Activated CD4-positive, alpha-beta T cell treated with anti-CD3 and anti-CD28 coated beads, Interleukin-2, amount 50 U/mL, for 24 hours (primary cell): ENCODE data around the gene PANX2.

Experiments used
- DNase-seq, 2 donors: peaks; one replicate each; pipeline ENCODE4 v3.0.0-alpha.2; 2020; ENCODE audit warnings: low read depth in 1 of 2, low spot score in 1 of 2

Gene PANX2

DNA sequence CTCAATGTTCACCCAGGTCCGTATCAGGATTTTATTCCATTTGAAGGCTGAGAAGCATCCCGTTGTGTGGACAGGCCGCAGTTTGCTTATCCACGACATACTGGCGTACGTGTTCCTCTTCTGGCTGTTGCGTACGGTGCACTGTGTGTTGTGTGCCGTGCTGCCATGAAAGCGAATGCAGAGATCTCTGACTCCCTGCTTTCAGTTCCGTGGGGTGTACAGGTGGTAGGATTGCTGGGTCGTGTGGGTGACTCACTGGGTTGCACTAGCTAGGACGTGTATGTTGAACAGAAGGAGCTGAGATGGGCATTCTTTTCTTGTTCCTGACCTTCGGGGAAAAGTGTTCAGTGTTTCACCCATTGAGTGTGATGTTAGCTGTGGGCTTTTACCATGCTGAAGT is 40.6 kb downstream of the PANX2 start:
- no peak for DNase-seq

DNA sequence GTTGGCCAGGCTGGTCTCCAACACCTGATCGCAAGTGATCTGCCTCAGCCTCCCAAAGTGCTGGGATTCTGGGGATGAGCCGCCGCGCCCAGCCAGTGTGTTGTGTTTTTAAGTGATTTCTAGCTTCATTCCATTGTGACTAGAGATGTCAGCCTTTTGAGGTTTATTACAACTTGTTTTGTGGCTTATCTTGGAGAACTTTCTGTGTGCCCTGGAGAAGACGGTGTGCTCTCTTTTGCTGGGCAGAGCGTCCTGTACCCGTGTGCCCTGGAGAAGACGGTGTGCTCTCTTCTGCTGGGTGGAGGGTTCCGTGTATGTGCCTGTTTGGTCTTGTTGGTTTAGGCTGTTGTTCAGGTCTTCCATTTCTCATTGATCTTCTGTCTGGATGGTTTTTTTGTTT is 42.7 kb downstream of the PANX2 start:
- no peak for DNase-seq

DNA sequence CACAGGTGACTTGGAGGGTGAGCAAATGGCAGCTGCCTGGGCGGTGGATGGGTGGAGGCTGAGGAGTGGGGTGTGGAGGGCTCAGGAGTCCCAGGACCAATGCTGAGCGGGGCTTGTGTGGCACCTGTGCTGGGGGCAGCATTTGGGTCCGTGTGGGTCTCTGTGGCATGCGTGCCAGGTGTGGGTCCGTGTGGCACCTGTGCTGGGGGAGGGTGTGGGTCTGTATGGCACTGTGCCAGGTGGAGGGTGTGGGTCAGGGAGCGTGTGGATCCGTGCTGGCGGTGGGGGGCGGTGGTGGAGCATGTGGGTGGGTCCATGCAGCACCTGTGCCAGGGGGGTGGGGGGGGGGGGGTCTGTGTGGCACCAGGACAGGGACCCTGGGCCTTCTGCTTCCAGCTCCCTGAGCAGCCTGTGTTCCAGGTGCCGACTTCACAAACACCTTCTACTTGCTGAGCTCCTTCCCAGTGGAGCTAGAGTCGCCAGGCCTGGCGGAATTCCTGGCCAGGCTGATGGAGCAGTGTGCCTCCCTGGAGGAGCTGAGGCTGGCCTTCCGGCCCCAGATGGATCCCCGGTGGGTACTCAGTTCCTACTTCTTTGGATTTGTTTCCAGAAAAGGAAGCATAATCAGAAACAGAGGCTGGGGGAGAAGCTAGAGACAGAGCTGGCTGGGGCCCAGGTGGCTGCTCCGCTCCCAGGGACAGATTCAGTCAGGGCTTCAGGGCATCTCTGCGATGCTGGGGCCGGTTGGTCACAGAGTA is 44.9 kb downstream of the PANX2 start:
- no peak for DNase-seq

DNA sequence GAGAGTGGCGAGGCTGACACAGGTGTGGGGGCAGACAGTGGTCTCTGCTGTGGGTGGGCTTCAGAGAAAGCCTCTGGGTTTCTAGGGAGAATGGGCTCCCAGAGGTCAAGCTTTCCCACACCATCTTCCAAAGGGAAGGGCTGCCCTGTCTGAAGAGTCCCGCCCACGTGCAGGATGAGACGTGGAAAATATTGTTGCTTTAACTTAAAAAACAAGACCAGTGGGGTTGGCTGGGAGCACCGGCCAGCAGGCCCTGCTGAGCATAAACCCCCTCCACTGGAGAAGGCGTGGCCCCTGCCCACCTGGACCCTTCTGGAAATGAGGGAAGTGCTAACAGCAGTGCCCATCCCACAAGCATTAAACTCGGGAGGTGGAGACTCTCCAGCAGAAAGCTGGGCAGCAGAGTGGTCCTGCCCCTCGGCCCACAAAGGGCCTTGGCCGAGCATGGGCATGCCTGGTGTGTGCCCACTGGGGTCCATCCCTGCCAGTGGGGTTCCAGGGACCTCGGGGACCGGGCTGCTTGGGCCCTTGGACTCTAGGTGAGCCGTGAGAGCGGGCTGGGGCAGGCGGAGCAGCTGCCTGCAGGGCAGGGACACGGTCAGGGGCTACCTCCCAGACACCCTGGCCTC is 45.6 kb downstream of the PANX2 start:
- DNase-seq, result no peak

DNA sequence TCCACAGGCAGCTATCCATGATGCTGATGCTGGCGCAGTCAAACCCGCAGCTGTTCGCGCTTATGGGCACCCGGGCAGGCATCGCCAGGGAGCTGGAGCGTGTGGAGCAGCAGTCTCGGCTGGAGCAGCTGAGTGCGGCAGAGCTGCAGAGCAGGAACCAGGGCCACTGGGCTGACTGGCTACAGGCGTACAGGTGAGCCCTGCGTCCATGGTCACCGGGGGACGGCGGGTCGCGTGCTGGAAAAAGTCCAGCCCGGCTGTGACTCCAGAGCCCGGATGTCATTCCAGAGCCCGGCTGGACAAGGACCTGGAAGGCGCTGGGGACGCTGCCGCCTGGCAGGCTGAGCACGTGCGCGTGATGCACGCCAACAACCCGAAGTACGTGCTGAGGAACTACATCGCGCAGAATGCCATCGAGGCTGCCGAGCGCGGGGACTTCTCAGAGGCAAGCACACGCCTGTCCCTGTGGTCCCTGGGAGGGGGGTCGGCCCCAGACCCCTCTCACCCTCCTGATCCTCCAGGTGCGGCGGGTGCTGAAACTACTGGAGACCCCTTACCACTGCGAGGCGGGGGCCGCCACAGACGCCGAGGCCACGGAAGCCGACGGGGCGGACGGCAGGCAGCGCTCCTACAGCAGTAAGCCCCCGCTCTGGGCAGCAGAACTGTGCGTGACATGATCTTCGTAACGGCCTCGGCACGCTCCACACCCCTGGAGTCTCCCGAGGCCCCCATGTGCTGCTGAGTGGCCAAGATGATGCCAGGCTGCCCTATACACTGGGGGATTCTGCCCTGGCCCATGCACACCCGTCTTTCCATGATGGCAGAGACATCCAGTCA is 46.4 kb downstream of the PANX2 start:
- no peak for DNase-seq

DNA sequence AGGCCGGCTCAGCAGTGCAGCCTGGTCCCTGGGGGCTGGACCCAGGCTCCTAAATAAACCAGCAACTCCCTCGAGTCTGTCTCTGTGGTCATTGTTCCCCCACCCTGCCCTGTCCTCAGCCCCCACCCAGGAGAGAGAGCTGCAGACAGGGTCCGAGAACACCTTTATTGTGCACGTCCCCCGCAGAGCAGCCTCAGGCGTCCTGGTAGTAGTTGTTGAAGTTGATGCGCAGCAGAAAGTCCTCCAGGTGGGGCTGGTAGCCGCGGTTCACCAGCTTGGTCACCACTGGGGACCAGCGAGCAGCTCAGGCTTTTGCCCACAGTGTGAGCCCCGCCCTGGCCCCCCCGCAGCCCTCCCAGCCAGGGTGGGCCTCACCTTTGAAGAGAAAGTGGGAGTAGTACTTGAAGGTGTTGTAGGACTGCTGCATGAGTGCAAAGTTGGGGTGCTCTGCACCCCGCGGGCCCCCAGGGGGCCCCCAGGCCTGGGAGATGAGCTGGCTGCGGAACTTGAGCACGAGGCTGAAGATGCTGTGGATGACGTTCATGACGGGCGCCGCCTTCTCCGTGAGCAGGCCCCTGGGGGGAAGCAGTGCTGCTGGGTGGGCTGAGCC is 47.1 kb downstream of the PANX2 start:
- DNase-seq, result no peak

- no peak for DNase-seq
Observed at GRCh38 chr22:50218153-50218995, 47.8 kb downstream of the PANX2 start.

- no peak for DNase-seq
Observed at GRCh38 chr22:50218996-50219727, 48.6 kb downstream of the PANX2 start.

DNA sequence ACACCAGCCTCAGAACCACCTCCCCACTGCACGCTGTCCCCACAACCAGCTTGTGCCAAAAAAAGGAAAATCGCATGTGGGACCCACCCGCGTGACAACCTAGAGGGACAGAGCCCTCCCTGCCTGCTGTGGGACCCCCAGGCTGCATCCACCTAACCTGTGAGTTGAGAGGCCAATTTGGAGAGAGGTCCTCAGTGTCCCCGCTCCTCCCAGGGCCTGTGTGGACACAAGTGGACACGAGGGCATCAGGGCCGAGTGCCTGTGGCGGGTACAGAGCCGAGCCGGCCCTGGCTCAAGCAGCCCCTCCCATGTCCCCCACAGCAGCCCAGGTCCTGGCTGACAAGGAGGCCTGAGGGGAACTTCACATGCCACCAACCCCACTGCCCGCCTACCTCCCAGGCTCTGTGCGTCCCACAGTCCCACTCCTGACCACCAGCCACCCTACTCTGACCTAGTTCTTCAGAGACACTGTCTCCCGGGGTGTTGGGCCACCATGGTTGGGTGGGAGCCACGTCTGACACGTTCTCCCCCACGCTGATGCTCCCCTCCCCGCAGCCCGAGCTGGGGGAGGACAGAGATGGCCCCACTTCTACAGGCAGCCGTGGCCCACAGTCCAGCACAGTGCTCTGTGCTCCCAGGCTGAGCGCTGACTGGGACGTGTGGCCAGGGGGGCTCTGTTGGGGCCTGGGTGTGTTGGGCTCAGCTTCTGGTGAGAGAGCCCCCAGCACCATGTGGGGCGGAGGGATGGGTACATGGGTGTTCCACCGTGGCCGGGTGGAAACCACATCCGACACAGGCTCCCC is 49.5 kb downstream of the PANX2 start:
- DNase-seq, result no peak

DNA sequence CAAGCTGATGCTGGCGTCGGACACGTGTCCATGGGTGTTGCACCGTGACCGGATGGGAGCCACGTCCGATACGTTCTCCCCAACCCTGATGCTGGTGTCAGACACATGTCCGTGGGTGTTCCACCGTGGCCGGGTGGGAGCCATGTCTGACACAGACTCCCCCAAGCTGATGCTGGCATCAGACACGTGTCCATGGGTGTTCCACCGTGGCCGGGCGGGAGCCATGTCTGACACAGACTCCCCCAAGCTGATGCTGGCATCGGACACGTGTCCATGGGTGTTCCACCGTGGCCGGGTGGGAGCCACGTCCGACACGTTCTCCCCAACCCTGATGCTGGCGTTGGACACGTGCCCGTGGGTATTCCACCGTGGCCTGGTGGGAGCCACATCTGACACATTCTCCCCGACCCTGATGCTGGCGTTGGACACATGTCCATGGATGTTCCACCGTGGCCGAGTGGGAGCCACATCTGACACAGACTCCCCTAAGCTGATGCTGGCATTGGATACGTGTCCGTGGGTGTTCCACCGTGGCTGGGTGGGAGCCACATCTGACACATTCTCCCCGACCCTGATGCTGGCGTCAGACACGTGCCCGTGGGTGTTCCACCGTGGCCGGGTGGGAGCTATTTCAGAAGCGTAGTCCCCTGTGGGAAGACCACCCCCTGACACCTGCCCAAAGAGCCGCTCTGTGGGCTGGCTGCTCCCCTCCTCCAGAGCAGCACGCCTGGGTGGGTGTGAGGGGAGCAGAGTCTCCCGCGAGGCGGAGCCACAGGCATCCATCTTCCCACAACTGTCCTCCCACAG is 50.3 kb downstream of the PANX2 start:
- no peak for DNase-seq

DNA sequence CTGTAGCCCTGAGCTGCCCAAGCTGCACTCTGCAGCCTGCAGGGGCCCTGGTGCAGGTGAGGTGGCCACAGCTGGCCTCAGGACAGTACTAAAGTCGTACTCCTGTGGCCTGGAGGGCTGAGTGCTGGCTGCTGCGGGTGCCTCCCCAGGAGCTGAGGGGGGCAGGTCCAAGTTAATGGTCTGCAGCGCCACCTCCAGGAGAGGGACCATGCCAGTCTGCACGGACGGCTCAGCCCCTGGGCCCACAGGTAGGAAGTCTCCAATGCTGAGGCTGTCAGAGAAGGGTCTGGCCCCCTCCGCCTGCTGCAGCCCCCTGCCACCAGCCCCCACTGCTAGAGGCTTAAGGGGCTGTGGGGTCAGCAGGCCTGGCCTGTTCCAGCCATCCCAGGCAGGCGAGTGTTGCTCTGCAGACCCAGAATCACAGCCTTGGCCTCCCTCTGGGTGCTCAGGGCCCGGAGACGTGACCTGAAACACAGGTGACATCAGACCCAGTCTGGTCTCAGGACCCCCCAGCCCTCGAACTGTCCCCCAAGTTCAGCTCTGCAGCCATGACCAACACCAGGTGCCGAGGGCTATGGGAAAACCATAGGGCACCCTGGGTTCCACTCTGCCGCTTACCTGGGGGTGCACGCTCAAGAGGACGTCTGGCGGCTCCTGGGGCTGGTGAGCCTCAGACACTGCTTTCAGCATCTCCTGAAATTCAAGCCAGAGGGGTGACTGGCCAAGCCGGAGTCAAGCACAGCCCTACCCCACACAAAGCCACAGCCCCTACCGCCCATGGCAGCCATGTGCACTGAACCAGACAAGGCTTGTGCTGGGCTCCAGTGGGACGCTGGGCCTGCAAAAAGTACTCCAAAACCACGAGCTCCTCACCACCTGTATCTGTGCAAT is 51.1 kb downstream of the PANX2 start:
- no peak for DNase-seq

- no peak for DNase-seq
Observed at GRCh38 chr22:50222508-50222907, 52.0 kb downstream of the PANX2 start.

GRCh38 chr22:50224071-50224470 is 53.5 kb downstream of the PANX2 start:
- DNase-seq, result no peak

DNA sequence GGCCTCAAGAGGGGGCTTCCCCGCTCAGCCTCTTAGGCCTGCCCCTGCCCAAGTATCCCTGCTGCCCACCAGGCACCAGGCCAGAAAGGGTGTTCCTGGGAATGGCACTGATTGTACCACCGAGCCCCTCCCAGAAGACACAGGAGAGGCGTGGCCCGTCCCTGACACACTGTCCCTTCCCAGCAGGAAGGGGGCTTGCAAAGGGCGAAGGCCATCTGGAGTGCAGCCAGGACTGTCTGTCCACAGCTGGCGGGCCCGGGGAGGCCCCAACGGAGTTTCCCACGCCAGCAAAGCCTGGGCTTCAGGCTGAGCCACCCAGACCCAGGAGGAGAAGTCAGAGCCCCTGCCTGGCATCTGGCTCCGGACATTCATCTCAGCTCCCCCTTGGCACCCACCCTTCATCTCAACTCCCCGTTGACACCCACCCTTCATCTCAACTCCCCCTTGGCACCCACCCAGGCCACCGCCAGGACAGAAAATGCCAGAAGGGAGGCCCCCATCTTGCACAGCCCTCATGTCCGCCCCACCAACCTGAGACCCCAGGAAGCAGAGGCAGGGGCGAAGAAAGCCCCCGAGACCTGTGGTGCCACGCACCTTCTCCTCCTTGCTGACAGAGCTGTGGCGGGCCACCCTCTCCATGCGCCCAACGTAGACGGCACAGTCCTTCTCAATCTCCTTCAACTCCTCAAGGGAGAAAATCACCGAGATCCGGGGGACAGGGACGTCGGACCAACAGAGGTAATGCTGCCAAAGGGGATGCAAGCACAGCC is 54.9 kb downstream of the PANX2 start:
- DNase-seq, result no peak

DNA sequence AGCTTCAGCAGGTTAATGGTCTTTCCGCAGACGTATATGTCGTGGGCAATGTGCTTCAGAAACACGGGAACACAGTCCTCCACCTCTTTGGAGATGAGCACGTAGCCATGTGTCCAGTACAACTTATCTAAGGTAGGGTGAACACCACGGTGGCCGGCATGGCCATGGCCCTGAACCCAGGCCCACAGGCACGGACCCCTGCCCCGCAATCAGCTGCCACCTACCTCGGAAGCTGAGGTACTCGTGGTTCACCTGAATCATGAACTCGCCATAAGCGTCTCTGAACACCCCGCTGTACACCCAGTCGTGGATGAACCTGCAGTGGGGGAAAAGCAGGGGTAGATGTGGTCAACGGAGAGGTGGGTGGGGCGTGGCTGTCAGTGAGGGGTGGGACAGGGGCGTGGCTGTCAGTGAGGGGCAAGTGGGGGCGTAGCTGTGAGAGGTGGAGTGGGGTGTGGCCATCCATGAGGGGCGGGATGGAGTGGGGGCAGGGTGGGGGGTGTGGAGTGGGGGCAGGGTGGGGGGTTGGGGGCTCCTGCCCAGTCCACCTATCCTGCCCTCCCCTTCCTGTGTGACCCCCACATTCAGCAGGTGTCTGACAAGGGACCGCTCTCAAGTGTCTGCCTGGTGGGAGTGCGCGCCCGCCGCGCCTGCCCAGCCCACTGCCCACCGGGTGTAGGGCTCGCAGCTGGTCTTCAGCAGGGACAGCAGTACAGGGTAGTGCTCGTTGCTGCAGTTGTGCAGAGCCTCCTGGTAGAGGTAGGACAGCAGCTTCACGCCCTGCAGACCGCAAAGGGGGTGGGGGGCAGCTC is 55.7 kb downstream of the PANX2 start:
- DNase-seq, result no peak

DNA sequence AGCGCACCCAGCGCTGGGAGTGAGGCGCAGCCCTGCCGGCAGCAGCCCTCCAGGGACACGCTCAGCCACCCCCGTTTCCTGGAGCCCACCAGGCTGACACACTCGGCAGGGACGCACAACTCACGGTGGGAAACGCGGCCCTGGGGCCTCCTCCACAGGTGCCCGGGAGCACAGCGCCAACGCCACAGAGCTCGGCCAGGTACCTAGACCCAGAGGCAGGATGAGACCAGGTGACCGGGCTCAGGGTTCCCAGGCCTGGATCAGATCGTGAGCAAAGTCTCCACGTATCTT is 56.3 kb downstream of the PANX2 start:
- DNase-seq, result no peak
